ENCODE data around the gene CHCHD3.
"Not testable (repeated sequence)": the region's sequence is repeated elsewhere in the genome, so short reads cannot be mapped to it uniquely, and the experiment has no call there.

CHCHD3 gene

GRCh38 chr7:133040674-133041073, 41.2 kb downstream of the CHCHD3 start:
- no peak for DNase-seq

- DNase-seq, result no peak
Observed at GRCh38 chr7:133040178-133040577, 41.7 kb downstream of the CHCHD3 start.

- no peak for DNase-seq
Observed at GRCh38 chr7:133039614-133040013, 42.3 kb downstream of the CHCHD3 start.

- no peak for DNase-seq
Observed at GRCh38 chr7:133036289-133036688, 45.6 kb downstream of the CHCHD3 start.

- not testable (repeated sequence) for DNase-seq
Observed at GRCh38 chr7:133035240-133035639, 46.6 kb downstream of the CHCHD3 start.

GRCh38 chr7:133030346-133030745, 51.5 kb downstream of the CHCHD3 start:
- DNase-seq, result no peak

- no peak for DNase-seq
Observed at GRCh38 chr7:133029463-133029862, 52.4 kb downstream of the CHCHD3 start.

GRCh38 chr7:133027397-133027796, 54.5 kb downstream of the CHCHD3 start:
- DNase-seq, result no peak

GRCh38 chr7:133026210-133026859, 55.6 kb downstream of the CHCHD3 start:
- DNase-seq, result no peak

- no peak for DNase-seq
Observed at GRCh38 chr7:133025056-133025455, 56.8 kb downstream of the CHCHD3 start.

- DNase-seq, result no peak
Observed at GRCh38 chr7:133024596-133024995, 57.3 kb downstream of the CHCHD3 start.

- DNase-seq, result no peak
Observed at GRCh38 chr7:133023370-133024071, 58.4 kb downstream of the CHCHD3 start.

- no peak for DNase-seq
Observed at GRCh38 chr7:133022661-133023060, 59.2 kb downstream of the CHCHD3 start.

GRCh38 chr7:133021196-133021595, 60.7 kb downstream of the CHCHD3 start:
- DNase-seq, result no peak

GRCh38 chr7:133020496-133020895, 61.4 kb downstream of the CHCHD3 start:
- DNase-seq, result no peak

- DNase-seq, result no peak
Observed at GRCh38 chr7:133019590-133019989, 62.3 kb downstream of the CHCHD3 start.

- DNase-seq, result no peak
Observed at GRCh38 chr7:133016604-133017003, 65.3 kb downstream of the CHCHD3 start.

- DNase-seq, result no peak
Observed at GRCh38 chr7:133015888-133016287, 66.0 kb downstream of the CHCHD3 start.

- no peak for DNase-seq
Observed at GRCh38 chr7:133011746-133012145, 70.1 kb downstream of the CHCHD3 start.

GRCh38 chr7:133009426-133010252, 72.3 kb downstream of the CHCHD3 start:
- no peak for DNase-seq

GRCh38 chr7:133007961-133008360, 73.9 kb downstream of the CHCHD3 start:
- DNase-seq, result no peak

- DNase-seq, result no peak
Observed at GRCh38 chr7:133003052-133003910, 78.6 kb downstream of the CHCHD3 start.

- no peak for DNase-seq
Observed at GRCh38 chr7:133001727-133002126, 80.2 kb downstream of the CHCHD3 start.

All from stimulated activated CD4-positive, alpha-beta T cell treated with anti-CD3 and anti-CD28 coated beads, Interleukin-1b, Interleukin-23, amount 100 ng/mL, for 48 hours (primary cell).